Type B pancreatic cell (in vitro differentiated cells): Measurements from ENCODE around the gene ARL4D. TPM values are rescaled to one million over a fixed set of nuclear protein-coding genes. Genes with fewer than 3 reads are reported as not detected.

ENCODE experiments used
- DNase-seq: peaks from one replicate; pipeline ENCODE4 v3.0.0; 2021; ENCODE audit warnings: mixed read lengths; ENCODE audit not compliant: unreplicated experiment; ENCODE audit errors: extremely low spot score
- H3K27ac Mint-ChIP-seq: 2 replicates; pipeline ENCODE4 v1.8.0; 2021; ENCODE audit warnings: mild to moderate bottlenecking, mixed read lengths
- H3K27me3 Mint-ChIP-seq: 2 replicates; pipeline ENCODE4 v1.8.0; 2021; ENCODE audit warnings: mixed read lengths
- H3K36me3 Mint-ChIP-seq: 2 replicates; pipeline ENCODE4 v1.8.0; 2021; ENCODE audit warnings: mixed read lengths
- H3K4me1 Mint-ChIP-seq: one replicate; pipeline ENCODE4 v1.8.0; 2021; ENCODE audit warnings: mixed read lengths; ENCODE audit not compliant: unreplicated experiment
- H3K4me3 Mint-ChIP-seq: 2 replicates; pipeline ENCODE4 v1.8.0; 2021; ENCODE audit warnings: mild to moderate bottlenecking, mixed read lengths
- H3K9me3 Mint-ChIP-seq: 2 replicates; pipeline ENCODE4 v1.8.0; 2021; ENCODE audit warnings: mixed read lengths
- total RNA-seq: library from RNA; stranded (reverse); gene quantifications from 2 replicates; pipeline ENCODE4 v1.2.1, GENCODE V29; 2021; ENCODE audit warnings: low replicate concordance
- TF ChIP-seq, protein P1 (sequence below): fragments of 200-600 bp; sonication (generic); conservative IDR thresholded peaks from 2 replicates; pipeline ENCODE4 v1.5.0; 2021; ENCODE audit warnings: antibody characterized with exemption, mild to moderate bottlenecking

The ARL4D gene
- total RNA-seq, 1 donor from 2014 or later, result 8.3 TPM

DNA sequence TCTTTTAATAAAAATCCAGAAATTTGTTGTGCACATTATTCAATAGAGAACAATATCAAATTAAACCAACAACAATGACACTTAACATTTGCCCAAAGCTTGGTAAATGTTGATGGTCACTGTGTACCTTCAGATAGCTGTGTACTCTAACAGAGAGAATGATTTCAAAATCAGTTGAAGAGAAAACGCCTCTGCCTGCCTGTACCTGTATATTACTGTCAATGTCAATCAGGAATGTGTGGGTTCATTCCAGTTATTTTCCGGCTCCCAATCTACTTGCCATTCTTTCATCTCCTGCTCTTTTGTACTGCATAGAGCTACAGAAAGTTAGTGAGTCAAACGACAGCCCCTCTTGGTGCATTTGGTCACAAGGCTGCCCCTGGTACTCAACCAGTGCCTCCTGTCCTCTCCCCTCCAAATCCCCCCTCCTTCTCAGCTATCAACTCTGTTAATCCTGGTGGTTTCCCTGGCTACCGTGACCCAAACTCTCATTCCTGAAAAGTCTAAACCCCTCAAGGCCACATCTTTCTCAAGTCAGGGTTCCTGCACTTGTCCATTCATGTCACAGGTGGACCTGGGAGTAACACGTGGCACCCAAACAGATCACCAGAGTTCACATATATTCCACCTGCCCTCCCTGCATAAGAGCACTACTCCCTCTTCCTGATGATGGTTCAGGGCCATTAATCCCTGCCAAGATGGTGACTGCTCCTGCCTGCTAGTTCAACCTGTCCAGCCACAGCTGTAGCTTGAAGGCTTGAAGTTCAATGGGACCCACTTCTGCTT, 13.6 kb upstream of the ARL4D start:
- peak overlapping the region; percentile 14 for H3K4me3 Mint-ChIP-seq
- no peaks in the 10 kb centered on the region for H3K9me3 Mint-ChIP-seq
- TF ChIP-seq, protein P1, sequence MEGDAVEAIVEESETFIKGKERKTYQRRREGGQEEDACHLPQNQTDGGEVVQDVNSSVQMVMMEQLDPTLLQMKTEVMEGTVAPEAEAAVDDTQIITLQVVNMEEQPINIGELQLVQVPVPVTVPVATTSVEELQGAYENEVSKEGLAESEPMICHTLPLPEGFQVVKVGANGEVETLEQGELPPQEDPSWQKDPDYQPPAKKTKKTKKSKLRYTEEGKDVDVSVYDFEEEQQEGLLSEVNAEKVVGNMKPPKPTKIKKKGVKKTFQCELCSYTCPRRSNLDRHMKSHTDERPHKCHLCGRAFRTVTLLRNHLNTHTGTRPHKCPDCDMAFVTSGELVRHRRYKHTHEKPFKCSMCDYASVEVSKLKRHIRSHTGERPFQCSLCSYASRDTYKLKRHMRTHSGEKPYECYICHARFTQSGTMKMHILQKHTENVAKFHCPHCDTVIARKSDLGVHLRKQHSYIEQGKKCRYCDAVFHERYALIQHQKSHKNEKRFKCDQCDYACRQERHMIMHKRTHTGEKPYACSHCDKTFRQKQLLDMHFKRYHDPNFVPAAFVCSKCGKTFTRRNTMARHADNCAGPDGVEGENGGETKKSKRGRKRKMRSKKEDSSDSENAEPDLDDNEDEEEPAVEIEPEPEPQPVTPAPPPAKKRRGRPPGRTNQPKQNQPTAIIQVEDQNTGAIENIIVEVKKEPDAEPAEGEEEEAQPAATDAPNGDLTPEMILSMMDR, result no peak

DNA sequence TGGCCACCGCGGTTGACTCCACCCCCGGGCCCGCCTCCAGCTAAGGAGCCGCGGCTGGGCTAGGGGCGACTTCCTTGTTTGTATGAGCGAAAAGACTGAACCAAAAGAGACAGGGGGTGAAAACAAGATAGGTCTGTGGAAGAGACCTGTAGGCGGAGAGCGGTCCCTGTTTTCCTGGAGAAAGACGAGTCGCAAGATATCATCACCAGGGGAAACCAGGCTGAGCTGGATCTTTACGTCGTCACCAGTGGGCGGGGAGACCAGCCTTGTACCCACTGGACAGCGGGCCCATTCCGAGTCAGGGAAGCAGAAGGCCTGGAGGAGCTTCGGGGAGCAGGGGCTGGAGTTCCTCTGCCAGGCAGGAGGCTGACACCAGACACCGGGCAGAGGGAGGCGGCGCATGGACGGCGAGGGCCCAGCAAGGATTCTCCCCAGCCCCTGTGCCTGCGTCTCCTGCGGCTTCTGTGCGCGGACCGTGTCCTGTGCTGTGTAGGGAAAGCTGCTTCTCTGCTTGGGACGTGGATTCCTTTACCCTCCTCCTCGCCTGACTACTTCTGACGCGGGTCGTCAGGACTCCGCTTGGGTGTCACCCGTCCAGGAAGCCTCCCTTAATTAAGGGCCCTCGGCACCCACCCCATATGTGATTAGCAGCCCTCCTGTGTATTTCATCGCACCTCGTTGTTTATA, 10.3 kb upstream of the ARL4D start:
- H3K4me1 Mint-ChIP-seq, result peaks cover 14% of the 10 kb centered on the region
- H3K27me3 Mint-ChIP-seq, result peaks cover 2% of the 10 kb centered on the region
- H3K4me3 Mint-ChIP-seq, result peak overlapping the region; percentile 94
- TF ChIP-seq, protein P1, result no peak
- H3K9me3 Mint-ChIP-seq, result no peaks in the 10 kb centered on the region
- H3K36me3 Mint-ChIP-seq, result no peaks in the 10 kb centered on the region
- DNase-seq, result peak; percentile 89
- peak overlapping the region; percentile 99 for H3K27ac Mint-ChIP-seq

More for the DNA sequence above, 13.6 kb upstream of the ARL4D start:
- no peak for DNase-seq
- Mint-ChIP-seq H3K4me1 (peaks cover 14% of the 10 kb centered on the region), H3K27me3 (peaks cover 2% of the 10 kb centered on the region), H3K36me3 (no peaks in the 10 kb centered on the region), H3K27ac (peak overlapping the region; percentile 42)

DNA sequence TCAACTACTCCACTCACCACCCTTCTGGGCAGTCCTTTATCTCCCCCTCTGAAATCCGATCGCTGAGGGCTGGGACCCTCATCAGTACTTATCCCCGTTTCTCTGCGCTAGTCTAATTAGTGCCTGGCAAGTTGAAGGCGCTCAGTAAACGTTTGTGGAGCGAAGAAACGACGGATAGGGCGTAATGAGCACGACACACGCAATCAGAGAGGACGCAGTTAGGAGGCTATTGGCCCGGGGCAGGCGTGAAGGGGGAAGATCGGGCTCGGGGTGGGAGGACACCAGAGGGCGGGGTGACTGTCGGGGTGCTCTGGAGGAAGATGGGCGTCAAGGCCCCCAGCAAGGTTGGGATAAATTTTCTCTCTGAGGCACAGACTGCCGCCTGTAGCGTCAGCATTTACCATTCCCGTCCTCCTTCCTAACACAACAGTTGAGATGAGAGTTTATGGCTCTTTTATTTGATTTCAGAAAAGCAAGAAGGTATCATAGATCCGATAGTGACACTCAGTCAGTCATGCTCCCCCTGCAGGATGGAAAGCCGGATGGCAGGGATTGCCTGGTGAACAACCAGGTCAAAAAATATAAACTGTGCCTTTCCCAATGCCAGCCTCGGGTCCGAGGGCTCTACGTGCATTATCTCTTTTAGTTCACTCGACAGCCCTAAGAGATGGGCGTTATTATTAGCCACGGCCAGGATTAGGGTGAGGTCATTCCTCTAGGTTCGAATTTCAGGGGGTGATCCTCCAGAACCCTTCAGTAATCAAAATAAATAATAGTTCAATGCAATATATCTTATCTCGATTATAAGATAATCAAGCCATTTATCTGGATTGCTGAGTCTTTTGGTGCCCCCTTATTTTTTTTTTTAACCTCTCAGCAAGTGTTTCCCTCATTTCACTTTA, 9.5 kb upstream of the ARL4D start:
- TF ChIP-seq, protein P1, result peak; percentile 94
- H3K27me3 Mint-ChIP-seq, result peaks cover 2% of the 10 kb centered on the region
- DNase-seq, result peak; percentile 73
- no peaks in the 10 kb centered on the region for H3K9me3 Mint-ChIP-seq
- peaks cover 21% of the 10 kb centered on the region for H3K4me1 Mint-ChIP-seq
- H3K4me3 Mint-ChIP-seq, result peak overlapping the region; percentile 94
- no peaks in the 10 kb centered on the region for H3K36me3 Mint-ChIP-seq
- H3K27ac Mint-ChIP-seq, result peak overlapping the region; percentile 99

DNA sequence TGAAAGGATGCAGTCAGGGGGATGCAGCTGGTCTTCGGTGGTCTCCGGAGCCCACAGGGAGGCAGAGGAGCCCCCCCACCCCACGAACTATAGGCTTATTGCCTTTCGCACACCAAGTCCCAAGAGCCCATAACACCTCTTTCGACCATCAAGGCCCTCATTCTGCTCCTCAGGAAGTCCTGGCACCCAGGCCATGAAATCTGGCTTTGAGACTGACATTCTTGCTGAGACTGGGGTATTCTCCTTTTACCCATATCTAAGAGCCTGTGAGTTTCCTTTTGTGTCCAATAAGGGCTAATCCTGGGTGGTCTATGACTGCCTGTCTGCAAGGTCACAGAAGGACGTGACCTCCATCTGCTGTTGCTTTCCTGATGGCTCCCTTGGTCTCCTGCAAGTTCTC, 6.4 kb upstream of the ARL4D start:
- H3K9me3 Mint-ChIP-seq, result no peaks in the 10 kb centered on the region

More for the DNA sequence above, 6.4 kb upstream of the ARL4D start:
- DNase-seq, result no peak
- H3K4me1 Mint-ChIP-seq, result peaks cover 23% of the 10 kb centered on the region
- peak overlapping the region; percentile 17 for H3K4me3 Mint-ChIP-seq
- H3K27ac Mint-ChIP-seq, result peak overlapping the region; percentile 37
- H3K27me3 Mint-ChIP-seq, result no peaks in the 10 kb centered on the region
- H3K36me3 Mint-ChIP-seq, result no peaks in the 10 kb centered on the region
- TF ChIP-seq, protein P1, result no peak
